Naive thymus-derived CD8-positive, alpha-beta T cell (primary cell): Measurements from ENCODE around the gene CLCN4. TPM values are rescaled to one million over a fixed set of nuclear protein-coding genes. Genes with fewer than 3 reads are reported as not detected.

Experiments used
- ATAC-seq, 2 donors: fragments of 150-1000 bp; cut with Tn5 transposase in 1 of 2; sonication (Bioruptor Pico), chemical (Tn5 transposase) in 1 of 2; 1 replicate in 1 of 2; 2 replicates in 1 of 2; pipeline ENCODE4 v1.10.0; 2021; ENCODE audit warnings: mild to moderate bottlenecking in 2 of 2, moderate library complexity in 2 of 2
- POLR2A ChIA-PET: fragments of 350-600 bp; sonication (Branson Sonifier 250); formaldehyde crosslinking; loops from one replicate; lab custom pipeline; 2021; ENCODE audit warnings: antibody characterized with exemption; lab: Charles Lee
- DNase-seq, 10 donors: peaks; one replicate each; pipeline versions ENCODE4 v3.0.0 to v3.0.0-alpha.2; 2020 to 2022
- H3K27ac Mint-ChIP-seq, 10 donors: one replicate each; pipeline ENCODE4 v1.8.0; 2020 to 2022; ENCODE audit warnings: mild to moderate bottlenecking in 10 of 10, mixed read lengths in 10 of 10, moderate library complexity in 4 of 10, inconsistent platforms in 1 of 10
- H3K27me3 Mint-ChIP-seq, 5 donors: one replicate each; pipeline ENCODE4 v1.8.0; 2021 to 2022; ENCODE audit warnings: mixed read lengths in 5 of 5
- H3K36me3 Mint-ChIP-seq, 3 donors: one replicate each; pipeline ENCODE4 v1.8.0; 2020 to 2022; ENCODE audit warnings: mixed read lengths in 3 of 3, mild to moderate bottlenecking in 2 of 3, inconsistent platforms in 1 of 3
- H3K4me1 Mint-ChIP-seq, 4 donors: one replicate each; pipeline ENCODE4 v1.8.0; 2021 to 2022; ENCODE audit warnings: mixed read lengths in 4 of 4
- H3K4me3 Mint-ChIP-seq, 10 donors: one replicate each; pipeline ENCODE4 v1.8.0; 2020 to 2022; ENCODE audit warnings: mild to moderate bottlenecking in 10 of 10, mixed read lengths in 10 of 10, moderate library complexity in 6 of 10, inconsistent platforms in 1 of 10
- H3K9me3 Mint-ChIP-seq, 9 donors: one replicate each; pipeline ENCODE4 v1.8.0; 2020 to 2022; ENCODE audit warnings: mixed read lengths in 9 of 9, mild to moderate bottlenecking in 3 of 9, inconsistent platforms in 1 of 9, moderate library complexity in 1 of 9
- polyA plus RNA-seq, 3 donors: library from polyadenylated mRNA; unstranded; fragments of 300-500 nt; fragmentation: Illumina TruSeq; gene quantifications; one replicate each; pipeline ENCODE4 v1.2.3, GENCODE V29; 2021
- total RNA-seq, 8 experiments: library from RNA in 2 of 8; stranded (reverse) in 2 of 8; gene quantifications; one replicate each; pipeline ENCODE4 v1.2.3 and lab custom pipeline; 2021 to 2026

CLCN4 gene
- total and polyA plus RNA-seq, 5 experiments from 2014 or later = 0.42 to 0.69 TPM; not detected in 3

GRCh38 chrX:10186355-10186754 is 29.6 kb downstream of the CLCN4 start:
- Mint-ChIP-seq H3K27me3 (peaks cover 0 to 14% (median 1%) of the 10 kb centered on the region in 5 donors), H3K4me3 (no peak overlapping the region), H3K27ac (peak overlapping the region in 1 of 10 donors; percentile 37), H3K9me3 (no peaks in the 10 kb centered on the region), H3K36me3 (no peaks in the 10 kb centered on the region), H3K4me1 (peaks cover 0 to 3% (median 3%) of the 10 kb centered on the region in 4 donors)
- DNase-seq = no peak
- POLR2A ChIA-PET = no interaction called here
- no peak for ATAC-seq

- Mint-ChIP-seq H3K36me3 (no peaks in the 10 kb centered on the region), H3K4me3 (no peak overlapping the region), H3K9me3 (no peaks in the 10 kb centered on the region), H3K27ac (no peak overlapping the region), H3K27me3 (peaks cover 0 to 19% (median 1%) of the 10 kb centered on the region in 5 donors), H3K4me1 (peaks cover 0 to 3% (median 3%) of the 10 kb centered on the region in 4 donors)
- POLR2A ChIA-PET = no interaction called here
- ATAC-seq = no peak
- no peak for DNase-seq
Observed at GRCh38 chrX:10187421-10187820, 30.6 kb downstream of the CLCN4 start.

GRCh38 chrX:10189317-10190268 is 32.8 kb downstream of the CLCN4 start:
- Mint-ChIP-seq H3K4me1 (peaks cover 0 to 3% (median 3%) of the 10 kb centered on the region in 4 donors), H3K27me3 (peaks cover 0 to 25% (median 1%) of the 10 kb centered on the region in 5 donors), H3K36me3 (no peaks in the 10 kb centered on the region), H3K4me3 (no peak overlapping the region), H3K27ac (peak overlapping the region in 1 of 10 donors; percentile 5), H3K9me3 (no peaks in the 10 kb centered on the region)
- ATAC-seq (peak; percentile 58 to 71), DNase-seq (peak; percentile 32 to 79 (median 63))
- POLR2A ChIA-PET = no interaction called here

GRCh38 chrX:10190367-10190766 is 33.6 kb downstream of the CLCN4 start:
- ATAC-seq (no peak), DNase-seq (no peak)
- Mint-ChIP-seq H3K27ac (no peak overlapping the region), H3K36me3 (no peaks in the 10 kb centered on the region), H3K27me3 (peaks cover 0 to 20% (median 1%) of the 10 kb centered on the region in 5 donors), H3K4me3 (no peak overlapping the region), H3K9me3 (no peaks in the 10 kb centered on the region), H3K4me1 (peaks cover 0 to 3% (median 3%) of the 10 kb centered on the region in 4 donors)
- POLR2A ChIA-PET = no interaction called here

GRCh38 chrX:10193587-10193986 is 36.8 kb downstream of the CLCN4 start:
- Mint-ChIP-seq H3K4me3 (no peak overlapping the region), H3K4me1 (peaks cover 0 to 4% (median 3%) of the 10 kb centered on the region in 4 donors), H3K9me3 (no peaks in the 10 kb centered on the region), H3K27me3 (peaks cover 0 to 14% (median 0%) of the 10 kb centered on the region in 5 donors), H3K27ac (no peak overlapping the region), H3K36me3 (no peaks in the 10 kb centered on the region)
- DNase-seq (no peak), ATAC-seq (no peak)
- POLR2A ChIA-PET = no interaction called here

GRCh38 chrX:10195425-10195824 is 38.6 kb downstream of the CLCN4 start:
- H3K9me3 Mint-ChIP-seq = peaks cover 0 to 3% (median 0%) of the 10 kb centered on the region in 9 donors
- peaks cover 0 to 17% (median 0%) of the 10 kb centered on the region in 5 donors for H3K27me3 Mint-ChIP-seq
- DNase-seq = no peak
- no peaks in the 10 kb centered on the region for H3K36me3 Mint-ChIP-seq
- POLR2A ChIA-PET = no interaction called here
- no peak overlapping the region for H3K27ac Mint-ChIP-seq
- peaks cover 2 to 12% (median 7%) of the 10 kb centered on the region in 4 donors for H3K4me1 Mint-ChIP-seq
- H3K4me3 Mint-ChIP-seq = no peak overlapping the region
- no peak for ATAC-seq

GRCh38 chrX:10195947-10196346 is 39.2 kb downstream of the CLCN4 start:
- ATAC-seq (no peak), DNase-seq (no peak)
- Mint-ChIP-seq H3K4me1 (peaks cover 2 to 14% (median 7%) of the 10 kb centered on the region in 4 donors), H3K27ac (no peak overlapping the region), H3K9me3 (peaks cover 0 to 3% (median 0%) of the 10 kb centered on the region in 9 donors), H3K36me3 (no peaks in the 10 kb centered on the region), H3K27me3 (peaks cover 0 to 19% (median 0%) of the 10 kb centered on the region in 5 donors), H3K4me3 (no peak overlapping the region)
- POLR2A ChIA-PET = no interaction called here

- Mint-ChIP-seq H3K9me3 (peaks cover 0 to 3% (median 0%) of the 10 kb centered on the region in 9 donors), H3K27me3 (peaks cover 0 to 14% (median 0%) of the 10 kb centered on the region in 5 donors), H3K27ac (peak overlapping the region in 1 of 10 donors; percentile 13), H3K4me1 (peaks cover 2 to 15% (median 7%) of the 10 kb centered on the region in 4 donors), H3K36me3 (no peaks in the 10 kb centered on the region), H3K4me3 (no peak overlapping the region)
- DNase-seq (no peak), ATAC-seq (no peak)
- POLR2A ChIA-PET = interaction anchor here (0.5 kb wide), 1 partner anchor 535 kb away, joined by 6 read pairs; no protein-coding TSS in a partner anchor
Observed at GRCh38 chrX:10197279-10198210, 40.8 kb downstream of the CLCN4 start.

- H3K9me3 Mint-ChIP-seq = peaks cover 0 to 3% (median 0%) of the 10 kb centered on the region in 9 donors
- peak overlapping the region in 1 of 10 donors; percentile 15 for H3K27ac Mint-ChIP-seq
- POLR2A ChIA-PET = no interaction called here
- H3K4me1 Mint-ChIP-seq = peaks cover 2 to 15% (median 7%) of the 10 kb centered on the region in 4 donors
- ATAC-seq (no peak), DNase-seq (no peak)
- no peak overlapping the region for H3K4me3 Mint-ChIP-seq
- H3K27me3 Mint-ChIP-seq = peaks cover 0 to 8% (median 0%) of the 10 kb centered on the region in 5 donors
- H3K36me3 Mint-ChIP-seq = no peaks in the 10 kb centered on the region
Observed at GRCh38 chrX:10198254-10198653, 41.5 kb downstream of the CLCN4 start.

- DNase-seq (peak in 2 of 10 donors; percentile 3 to 5), ATAC-seq (peak in 1 of 2 donors; percentile 37)
- H3K4me3 Mint-ChIP-seq = peak overlapping the region in 1 of 10 donors; percentile 37
- H3K4me1 Mint-ChIP-seq = peaks cover 2 to 15% (median 7%) of the 10 kb centered on the region in 4 donors
- H3K27ac Mint-ChIP-seq = peak overlapping the region in 1 of 10 donors; percentile 32
- peaks cover 0 to 7% (median 0%) of the 10 kb centered on the region in 5 donors for H3K27me3 Mint-ChIP-seq
- H3K9me3 Mint-ChIP-seq = peaks cover 0 to 3% (median 0%) of the 10 kb centered on the region in 9 donors
- POLR2A ChIA-PET = interaction anchor here (0.7 kb wide), 1 partner anchor 1603 kb away, joined by 3 read pairs; no protein-coding TSS in a partner anchor
- H3K36me3 Mint-ChIP-seq = no peaks in the 10 kb centered on the region
Observed at GRCh38 chrX:10199212-10199611, 42.4 kb downstream of the CLCN4 start.

GRCh38 chrX:10203617-10204016 is 46.8 kb downstream of the CLCN4 start:
- no peak overlapping the region for H3K4me3 Mint-ChIP-seq
- H3K9me3 Mint-ChIP-seq = peaks cover 0 to 3% (median 0%) of the 10 kb centered on the region in 9 donors
- peaks cover 0 to 11% (median 2%) of the 10 kb centered on the region in 5 donors for H3K27me3 Mint-ChIP-seq
- peaks cover 2 to 14% (median 7%) of the 10 kb centered on the region in 4 donors for H3K4me1 Mint-ChIP-seq
- POLR2A ChIA-PET = no interaction called here
- DNase-seq = no peak
- ATAC-seq = no peak
- H3K36me3 Mint-ChIP-seq = no peaks in the 10 kb centered on the region
- H3K27ac Mint-ChIP-seq = no peak overlapping the region

- no peaks in the 10 kb centered on the region for H3K4me1 Mint-ChIP-seq
- H3K4me3 Mint-ChIP-seq = no peak overlapping the region
- H3K9me3 Mint-ChIP-seq = no peaks in the 10 kb centered on the region
- H3K36me3 Mint-ChIP-seq = no peaks in the 10 kb centered on the region
- DNase-seq = no peak
- POLR2A ChIA-PET = no interaction called here
- H3K27ac Mint-ChIP-seq = no peak overlapping the region
- peaks cover 0 to 8% (median 2%) of the 10 kb centered on the region in 5 donors for H3K27me3 Mint-ChIP-seq
- ATAC-seq = no peak
Observed at GRCh38 chrX:10206317-10206716, 49.5 kb downstream of the CLCN4 start.
